Anterior cingulate cortex (tissue), 58 donors: ENCODE results near the gene CDC42.
A peak's percentile ranks its signal among the peaks of the same experiment; 100 is the strongest.
"Not testable (repeated sequence)": the region's sequence is repeated elsewhere in the genome, so short reads cannot be mapped to it uniquely, and the experiment has no call there.

Experiments
- DNase-seq, 58 donors: peaks; one replicate each; lab custom pipeline; 2025; lab: John Stamatoyannopoulos, UW

The CDC42 gene

GRCh38 chr1:22052115-22053016, at the start of gene CDC42:
CDC42 (plus strand) TSS chr1:22052709; CDS start chr1:22078479, 25,770 bp downstream.
- peak; percentile 50 to 98 (median 94) for DNase-seq

- DNase-seq, result not testable (repeated sequence)
These were observed 49.6 kb upstream of the CDC42 start for GRCh38 chr1:22002875-22003274.

GRCh38 chr1:22003959-22004358, 48.5 kb upstream of the CDC42 start:
- DNase-seq, result not testable (repeated sequence)

- DNase-seq, result peak in 3 of 58 donors; percentile 4 to 27 (median 8)
These were observed 47.0 kb upstream of the CDC42 start for GRCh38 chr1:22005261-22006149.

GRCh38 chr1:22006736-22007135, 45.8 kb upstream of the CDC42 start:
- DNase-seq, result not testable (repeated sequence)

- DNase-seq, result not testable (repeated sequence)
These were observed 45.2 kb upstream of the CDC42 start for GRCh38 chr1:22007262-22007661.

GRCh38 chr1:22009566-22009965, 42.9 kb upstream of the CDC42 start:
- not testable (repeated sequence) for DNase-seq

- not testable (repeated sequence) for DNase-seq
These were observed 39.8 kb upstream of the CDC42 start for GRCh38 chr1:22012752-22013151.

- DNase-seq, result not testable (repeated sequence)
These were observed 37.8 kb upstream of the CDC42 start for GRCh38 chr1:22014575-22015206.

GRCh38 chr1:22018583-22019559, 33.6 kb upstream of the CDC42 start:
- peak in 2 of 58 donors; percentile 5 to 10 for DNase-seq

- no peak for DNase-seq
These were observed 31.4 kb upstream of the CDC42 start for GRCh38 chr1:22021061-22021460.

GRCh38 chr1:22024485-22025367, 27.8 kb upstream of the CDC42 start:
- DNase-seq, result peak in 39 of 58 donors; percentile 29 to 84 (median 68)

- peak; percentile 36 to 94 (median 80) for DNase-seq
These were observed 26.9 kb upstream of the CDC42 start for GRCh38 chr1:22025368-22026155.

GRCh38 chr1:22026924-22027289, 25.6 kb upstream of the CDC42 start:
- DNase-seq, result no peak

GRCh38 chr1:22030057-22030456, 22.5 kb upstream of the CDC42 start:
- no peak for DNase-seq

GRCh38 chr1:22030473-22030872, 22.0 kb upstream of the CDC42 start:
- no peak for DNase-seq

- DNase-seq, result no peak
These were observed 21.1 kb upstream of the CDC42 start for GRCh38 chr1:22031214-22031962.
